Nephron (organoid): ENCODE measurements around the gene ITPR1.

Source experiments
- H3K27ac Mint-ChIP-seq, 3 experiments: 2 replicates each; pipeline ENCODE4 v1.8.0; 2020; ENCODE audit warnings: mixed read lengths in 3 of 3, mild to moderate bottlenecking in 2 of 3, moderate library complexity in 1 of 3
- H3K27me3 Mint-ChIP-seq: 2 replicates; pipeline ENCODE4 v1.8.0; 2021; ENCODE audit warnings: low read depth, mild to moderate bottlenecking, moderate library complexity, mixed read lengths
- H3K36me3 Mint-ChIP-seq: 2 replicates; pipeline ENCODE4 v1.8.0; 2020; ENCODE audit warnings: low read depth, mixed read lengths
- H3K4me1 Mint-ChIP-seq: 2 replicates; pipeline ENCODE4 v1.8.0; 2020; ENCODE audit warnings: mixed read lengths
- H3K4me3 Mint-ChIP-seq, 3 experiments: 2 replicates each; pipeline ENCODE4 v1.8.0; 2020; ENCODE audit warnings: mild to moderate bottlenecking in 3 of 3, mixed read lengths in 3 of 3, moderate library complexity in 2 of 3
- H3K9me3 Mint-ChIP-seq: 2 replicates; pipeline ENCODE4 v1.8.0; 2020; ENCODE audit warnings: mixed read lengths
- TF ChIP-seq, protein P1 (sequence below), 3 experiments: fragments of 200-600 bp; sonication (generic); IDR thresholded peaks; one replicate each; pipeline ENCODE4 v1.5.0; 2021; ENCODE audit warnings: antibody characterized with exemption in 3 of 3; ENCODE audit not compliant: unreplicated experiment in 3 of 3

ITPR1 gene

DNA sequence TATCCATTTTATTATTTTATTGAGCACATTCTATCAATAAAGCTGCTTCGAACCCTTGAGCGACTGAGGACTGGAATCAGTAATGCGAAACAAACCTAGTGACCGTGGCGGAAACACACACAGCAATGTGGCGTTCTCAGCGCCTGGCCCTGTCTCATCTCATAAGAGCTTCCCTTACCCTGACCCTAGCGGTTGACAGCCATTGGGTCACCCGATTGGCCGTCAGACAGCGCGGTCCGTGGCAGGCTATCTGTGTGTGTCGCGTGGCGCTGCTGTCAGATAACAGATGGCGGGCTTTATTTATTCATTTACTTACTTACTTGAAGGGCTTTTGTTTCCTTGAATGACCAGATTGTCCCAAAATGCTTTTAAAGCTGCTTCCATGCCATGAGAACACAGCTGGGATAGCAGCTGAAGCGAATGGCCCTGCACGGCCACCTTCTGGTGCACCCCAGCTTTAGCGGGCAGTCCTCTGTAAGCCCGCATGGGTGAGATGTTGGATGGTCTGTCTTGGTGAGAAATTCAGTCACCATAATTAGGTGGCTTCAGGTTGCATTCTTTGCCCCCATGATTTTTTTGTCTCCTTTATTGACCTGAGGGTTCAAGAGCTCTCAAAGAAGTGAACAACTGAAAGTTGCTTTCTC is 270.6 kb downstream of the ITPR1 start:
- TF ChIP-seq, protein P1, sequence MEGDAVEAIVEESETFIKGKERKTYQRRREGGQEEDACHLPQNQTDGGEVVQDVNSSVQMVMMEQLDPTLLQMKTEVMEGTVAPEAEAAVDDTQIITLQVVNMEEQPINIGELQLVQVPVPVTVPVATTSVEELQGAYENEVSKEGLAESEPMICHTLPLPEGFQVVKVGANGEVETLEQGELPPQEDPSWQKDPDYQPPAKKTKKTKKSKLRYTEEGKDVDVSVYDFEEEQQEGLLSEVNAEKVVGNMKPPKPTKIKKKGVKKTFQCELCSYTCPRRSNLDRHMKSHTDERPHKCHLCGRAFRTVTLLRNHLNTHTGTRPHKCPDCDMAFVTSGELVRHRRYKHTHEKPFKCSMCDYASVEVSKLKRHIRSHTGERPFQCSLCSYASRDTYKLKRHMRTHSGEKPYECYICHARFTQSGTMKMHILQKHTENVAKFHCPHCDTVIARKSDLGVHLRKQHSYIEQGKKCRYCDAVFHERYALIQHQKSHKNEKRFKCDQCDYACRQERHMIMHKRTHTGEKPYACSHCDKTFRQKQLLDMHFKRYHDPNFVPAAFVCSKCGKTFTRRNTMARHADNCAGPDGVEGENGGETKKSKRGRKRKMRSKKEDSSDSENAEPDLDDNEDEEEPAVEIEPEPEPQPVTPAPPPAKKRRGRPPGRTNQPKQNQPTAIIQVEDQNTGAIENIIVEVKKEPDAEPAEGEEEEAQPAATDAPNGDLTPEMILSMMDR (IDR thresholded peaks at IDR 0.05; ENCODE audit: unreplicated experiment in 3 of 3), result no peak
- no peaks in the 10 kb centered on the region for H3K27me3 Mint-ChIP-seq
- H3K36me3 Mint-ChIP-seq, result peaks cover 94% of the 10 kb centered on the region
- H3K4me1 Mint-ChIP-seq, result no peaks in the 10 kb centered on the region
- H3K27ac Mint-ChIP-seq, result no peak overlapping the region
- no peak overlapping the region for H3K4me3 Mint-ChIP-seq
- H3K9me3 Mint-ChIP-seq, result peaks cover 27% of the 10 kb centered on the region

DNA sequence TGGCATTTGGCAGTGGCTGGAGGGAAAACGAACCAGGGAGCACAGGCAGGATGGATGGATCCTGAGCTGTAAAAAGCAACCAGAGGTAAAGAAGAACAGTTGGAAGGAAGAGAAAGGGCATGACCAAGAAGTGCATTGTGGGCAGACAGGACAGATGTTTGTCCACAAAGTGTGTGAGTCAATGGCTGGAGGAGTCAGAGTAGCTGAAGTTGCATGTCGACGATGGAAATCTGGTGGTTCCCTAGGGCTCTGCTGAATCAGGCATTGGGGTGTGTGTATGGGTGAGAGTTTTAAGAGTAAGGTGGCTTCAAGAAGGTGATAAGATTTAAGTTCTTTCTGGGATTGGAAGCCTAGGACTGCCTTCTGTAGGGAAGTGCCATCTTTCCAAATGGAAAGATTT is 272.1 kb downstream of the ITPR1 start:
- Mint-ChIP-seq H3K27ac (no peak overlapping the region), H3K36me3 (peaks cover 90% of the 10 kb centered on the region), H3K9me3 (peaks cover 27% of the 10 kb centered on the region), H3K4me3 (no peak overlapping the region), H3K27me3 (no peaks in the 10 kb centered on the region), H3K4me1 (no peaks in the 10 kb centered on the region)
- TF ChIP-seq, protein P1 (IDR thresholded peaks at IDR 0.05; ENCODE audit: unreplicated experiment in 3 of 3), result no peak

DNA sequence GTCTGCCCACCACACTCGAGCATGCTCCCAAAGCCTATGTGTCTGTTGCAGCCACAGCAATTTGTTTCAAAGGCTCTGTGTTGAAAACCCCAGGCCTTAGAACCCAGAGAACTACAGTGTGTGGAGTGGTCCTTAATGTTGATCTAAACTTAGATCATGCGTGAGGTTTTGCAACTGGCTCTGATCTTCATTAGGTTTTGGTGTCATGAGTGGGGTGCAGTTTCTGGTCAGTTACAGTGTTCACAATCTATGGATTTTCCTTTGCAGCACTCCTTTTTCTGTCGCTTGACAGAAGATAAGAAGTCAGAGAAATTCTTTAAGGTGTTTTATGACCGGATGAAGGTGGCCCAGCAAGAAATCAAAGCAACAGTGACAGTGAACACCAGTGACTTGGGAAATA is 273.1 kb downstream of the ITPR1 start:
- Mint-ChIP-seq H3K4me1 (peaks cover 2% of the 10 kb centered on the region), H3K4me3 (no peak overlapping the region)

DNA sequence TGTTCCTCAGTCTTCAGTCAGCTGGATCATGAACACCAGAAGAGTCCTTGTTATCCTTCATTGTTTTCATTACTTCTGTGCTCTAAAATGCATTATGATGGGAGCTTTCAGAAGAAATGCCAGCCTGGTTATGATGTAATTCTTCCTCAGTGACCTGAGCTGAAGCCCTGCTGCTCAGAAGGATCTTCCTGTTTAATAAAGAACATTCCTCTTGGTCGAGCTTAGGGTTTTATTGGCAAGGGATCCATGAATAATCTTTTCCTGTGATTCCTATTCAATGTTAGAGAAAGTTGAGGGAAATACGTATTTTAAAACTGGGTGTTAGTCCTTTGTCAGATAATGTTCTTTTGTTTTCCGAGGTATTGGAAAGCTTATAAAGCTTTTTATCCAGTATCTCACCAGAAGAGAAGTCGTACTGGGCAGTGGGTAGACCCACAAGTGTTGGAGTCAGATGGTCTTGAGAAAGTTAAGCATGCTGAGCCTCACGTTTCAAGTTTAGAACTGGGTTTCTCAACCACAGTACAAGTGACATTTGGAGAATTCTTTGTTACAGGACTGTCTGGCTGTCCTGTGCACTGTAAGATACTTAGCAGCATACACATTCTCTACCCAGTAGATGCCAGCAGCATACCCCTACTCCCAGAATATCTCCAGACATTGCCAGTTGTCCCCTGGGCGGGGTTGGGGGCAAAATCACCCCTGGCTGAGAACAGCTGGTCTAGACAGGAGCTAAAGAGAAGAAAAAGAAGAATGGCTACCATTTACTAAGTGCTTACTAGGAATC is 273.8 kb downstream of the ITPR1 start:
- Mint-ChIP-seq H3K27ac (no peak overlapping the region), H3K27me3 (no peaks in the 10 kb centered on the region), H3K4me1 (peaks cover 8% of the 10 kb centered on the region), H3K36me3 (peaks cover 82% of the 10 kb centered on the region), H3K9me3 (peaks cover 24% of the 10 kb centered on the region), H3K4me3 (no peak overlapping the region)
- TF ChIP-seq, protein P1 (IDR thresholded peaks at IDR 0.05; ENCODE audit: unreplicated experiment in 3 of 3), result no peak

More for the DNA sequence above, 273.1 kb downstream of the ITPR1 start:
- H3K27me3 Mint-ChIP-seq, result no peaks in the 10 kb centered on the region
- H3K27ac Mint-ChIP-seq, result no peak overlapping the region
- peaks cover 24% of the 10 kb centered on the region for H3K9me3 Mint-ChIP-seq
- peaks cover 86% of the 10 kb centered on the region for H3K36me3 Mint-ChIP-seq
- TF ChIP-seq, protein P1 (IDR thresholded peaks at IDR 0.05; ENCODE audit: unreplicated experiment in 3 of 3), result no peak

DNA sequence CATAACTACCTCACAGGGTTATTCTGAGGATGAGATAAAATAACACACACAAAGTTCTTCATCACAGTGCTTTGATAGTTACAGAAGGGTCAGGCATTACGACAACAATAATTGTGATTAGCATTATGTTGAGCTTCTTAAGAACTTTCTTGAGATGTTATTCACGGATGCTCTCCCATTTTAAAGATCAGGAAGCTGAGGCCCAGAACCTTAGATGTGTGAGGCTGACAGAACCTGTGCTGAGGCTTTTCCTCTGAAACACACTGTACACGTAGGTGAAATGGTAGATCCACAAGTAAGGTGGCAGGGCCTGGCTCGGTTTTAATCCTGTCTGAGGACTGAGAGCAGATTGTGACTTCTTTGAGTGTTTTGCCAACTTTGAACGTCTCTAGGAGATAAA is 274.9 kb downstream of the ITPR1 start:
- Mint-ChIP-seq H3K36me3 (peaks cover 77% of the 10 kb centered on the region), H3K4me1 (peaks cover 18% of the 10 kb centered on the region), H3K27me3 (peaks cover 5% of the 10 kb centered on the region), H3K4me3 (no peak overlapping the region), H3K27ac (no peak overlapping the region), H3K9me3 (peaks cover 24% of the 10 kb centered on the region)
- TF ChIP-seq, protein P1 (IDR thresholded peaks at IDR 0.05; ENCODE audit: unreplicated experiment in 3 of 3), result no peak
